Activated CD8-positive, alpha-beta memory T cell treated with anti-CD3 and anti-CD28 coated beads for 1 hour (primary cell): ENCODE results near the gene TMEM62.
"Not testable (repeated sequence)": the region's sequence is repeated elsewhere in the genome, so short reads cannot be mapped to it uniquely, and the experiment has no call there.

Source experiments
- DNase-seq, 2 donors: peaks; one replicate each; pipeline ENCODE4 v3.0.0-alpha.2; 2020; ENCODE audit warnings: low read depth in 1 of 2; ENCODE audit errors: extremely low read depth in 1 of 2

TMEM62 gene

GRCh38 chr15:43208052-43209002 is 74.9 kb downstream of the TMEM62 start:
- no peak for DNase-seq

DNA sequence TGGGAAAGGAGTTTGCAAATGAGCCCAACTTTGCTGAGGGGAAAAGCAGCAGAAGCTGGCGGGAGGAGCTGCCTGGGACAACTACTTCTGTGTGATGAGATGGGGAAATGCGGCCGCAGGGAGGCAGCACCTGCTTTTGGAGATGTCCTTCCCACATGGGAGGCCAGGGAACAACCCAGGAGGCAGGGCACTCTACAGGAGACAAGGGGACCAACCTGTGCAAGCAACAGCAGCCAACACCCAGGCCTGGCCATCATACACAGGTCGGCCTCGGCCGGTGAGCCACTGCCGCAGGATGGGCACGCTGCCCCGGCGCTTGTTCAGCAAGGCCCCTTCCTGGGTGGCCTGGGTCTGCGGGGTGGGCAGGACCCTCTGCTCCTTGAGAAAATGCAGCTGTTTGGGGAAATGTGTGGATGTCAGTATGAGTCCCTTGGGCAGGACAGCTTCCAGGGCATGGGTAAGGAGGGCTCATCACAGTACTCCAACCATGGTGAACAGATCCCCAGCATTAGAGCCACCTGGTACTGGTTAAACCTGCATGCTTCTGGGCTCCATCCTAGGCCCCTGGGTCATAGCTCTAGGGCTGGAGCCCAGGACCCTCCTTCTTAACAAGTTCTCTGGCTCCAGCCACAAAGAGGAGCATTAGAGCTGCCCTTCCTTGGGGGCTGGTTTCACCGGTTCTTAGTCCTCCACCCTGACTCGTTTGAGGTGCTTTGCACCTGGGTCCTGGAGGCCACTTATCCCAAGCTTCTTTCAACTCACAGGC is 75.9 kb downstream of the TMEM62 start:
- no peak for DNase-seq

GRCh38 chr15:43210172-43210745 is 76.9 kb downstream of the TMEM62 start:
- no peak for DNase-seq

GRCh38 chr15:43210807-43211206 is 77.4 kb downstream of the TMEM62 start:
- DNase-seq, result no peak

- DNase-seq, result no peak
Measured at GRCh38 chr15:43211224-43211735, 77.9 kb downstream of the TMEM62 start.

DNA sequence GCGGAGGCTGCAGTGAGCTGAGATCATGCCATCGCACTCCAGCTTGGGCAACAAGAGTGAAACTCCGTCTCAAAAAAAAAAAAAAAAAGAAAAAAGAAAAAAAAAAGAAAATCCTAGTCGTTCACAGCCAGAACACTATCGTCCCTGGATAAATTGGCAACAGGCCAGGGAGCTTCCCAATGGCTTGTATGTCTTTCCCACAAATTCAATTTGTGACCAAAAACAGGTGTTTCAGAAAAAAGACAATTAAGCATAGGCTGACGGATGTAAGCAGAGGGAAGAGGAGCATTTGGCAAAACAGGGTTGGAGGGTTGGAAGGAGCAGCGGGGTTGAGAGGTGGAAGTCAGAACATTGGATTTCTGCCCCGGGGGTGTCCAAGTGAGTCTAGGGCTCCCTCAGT is 78.9 kb downstream of the TMEM62 start:
- DNase-seq, result no peak

DNA sequence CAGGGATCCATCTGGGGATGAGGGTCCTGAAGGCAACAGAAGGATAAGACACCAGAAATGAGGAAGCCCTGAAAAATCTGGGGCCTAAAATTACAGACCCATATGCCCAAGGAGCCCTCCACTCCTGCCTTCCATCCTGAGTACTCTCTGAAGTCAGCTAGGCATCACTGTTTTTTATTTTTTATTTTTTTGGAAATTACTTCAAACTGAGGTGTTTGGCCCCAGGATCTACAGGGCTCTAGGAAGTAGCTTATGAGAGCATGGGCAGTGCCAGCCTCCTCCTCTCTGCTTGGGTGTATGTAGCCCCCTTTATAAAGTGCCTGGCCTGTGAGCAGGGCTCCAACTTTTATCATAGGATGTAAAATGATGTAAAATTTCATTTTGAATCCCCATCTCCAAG is 79.6 kb downstream of the TMEM62 start:
- DNase-seq, result no peak

GRCh38 chr15:43213466-43213865 is 80.1 kb downstream of the TMEM62 start:
- no peak for DNase-seq

DNA sequence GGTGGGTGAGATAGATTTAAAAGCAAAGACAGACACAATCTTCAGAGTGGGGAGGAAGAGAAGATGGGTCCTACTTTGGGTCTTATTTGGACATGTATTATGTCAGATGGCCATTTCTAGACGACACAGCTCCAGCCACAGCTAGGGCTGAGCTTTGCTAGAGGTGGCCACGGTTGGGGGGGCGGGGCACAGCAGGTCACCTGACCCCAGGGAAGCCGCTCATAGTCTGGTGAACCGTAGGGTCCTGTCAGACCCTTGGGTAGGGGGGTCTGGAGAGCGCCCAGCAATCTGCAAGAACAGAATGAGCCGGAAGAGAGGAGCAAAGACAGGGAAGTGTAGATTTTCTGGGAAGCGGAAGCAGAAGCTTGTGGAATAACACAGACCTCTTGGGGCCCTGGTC is 80.8 kb downstream of the TMEM62 start:
- DNase-seq, result no peak

- DNase-seq, result no peak
Measured at GRCh38 chr15:43214592-43215295, 81.4 kb downstream of the TMEM62 start.

GRCh38 chr15:43215961-43216360 is 82.6 kb downstream of the TMEM62 start:
- DNase-seq, result no peak

GRCh38 chr15:43218908-43219706 is 85.7 kb downstream of the TMEM62 start:
- no peak for DNase-seq

- no peak for DNase-seq
Measured at GRCh38 chr15:43219929-43220928, 86.8 kb downstream of the TMEM62 start.

DNA sequence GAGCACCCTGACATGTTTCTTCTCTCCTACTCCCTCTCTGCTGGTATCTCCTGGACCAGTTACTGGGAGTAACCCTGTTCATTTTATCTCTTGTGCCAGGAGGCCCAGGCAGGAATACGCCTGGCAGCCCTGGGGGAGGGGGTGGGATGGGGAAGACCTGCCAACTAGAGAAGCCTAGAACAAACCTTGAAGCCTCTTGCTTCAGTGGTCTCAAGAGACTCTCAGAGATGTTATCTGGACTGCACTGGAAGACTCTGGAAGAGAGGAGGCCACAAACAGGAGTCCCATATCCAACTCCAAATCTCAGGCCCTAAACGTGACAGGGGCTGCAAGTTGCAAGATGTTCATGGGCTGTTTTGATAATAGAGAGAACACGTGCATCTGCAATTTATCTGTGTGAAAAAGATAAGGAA is 87.6 kb downstream of the TMEM62 start, which contains the start of gene EPB42:
EPB42 (minus strand) TSS at position 28 of the 413 bp plus-strand sequence. CDS start 193 bp downstream, outside the sequence.
- DNase-seq, result no peak

- no peak for DNase-seq
Measured at GRCh38 chr15:43221422-43221821, 88.0 kb downstream of the TMEM62 start.

DNA sequence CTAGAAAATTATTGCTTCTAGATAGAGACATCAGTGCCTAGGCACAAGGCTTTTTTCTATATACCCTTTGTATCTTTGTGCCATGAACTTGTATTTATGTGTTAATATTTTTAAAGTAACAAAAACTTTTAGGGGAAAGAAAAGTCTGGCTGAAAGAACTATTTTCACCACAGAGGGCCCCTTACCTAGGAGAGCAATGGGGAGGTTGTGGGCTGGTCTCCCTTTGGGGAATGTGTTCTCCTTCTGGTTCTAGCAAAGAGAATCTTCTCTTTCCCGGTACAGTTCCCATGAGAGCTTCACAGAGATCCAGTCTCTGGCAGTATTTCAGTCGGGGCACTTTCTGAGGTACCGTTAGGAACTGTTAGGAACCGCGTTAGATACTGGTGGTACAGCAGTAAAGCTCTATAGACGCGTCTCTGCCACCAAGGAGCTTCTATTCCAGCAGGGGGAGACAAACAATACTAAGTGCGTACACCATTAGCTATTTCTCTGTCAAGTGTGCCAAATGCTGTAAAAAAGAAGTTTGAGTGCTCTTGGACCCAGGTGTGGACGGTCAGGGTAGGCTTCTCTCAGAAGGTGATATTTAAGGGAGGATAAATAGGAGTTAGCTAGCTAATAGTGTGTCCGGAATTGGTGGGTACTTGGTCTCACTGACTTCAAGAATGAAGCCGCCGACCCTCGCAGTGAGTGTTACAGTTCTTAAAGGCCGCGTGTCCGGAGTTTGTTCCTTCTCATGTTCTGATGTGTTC is 92.0 kb downstream of the TMEM62 start:
- DNase-seq, result no peak

GRCh38 chr15:43225950-43226255 is 92.5 kb downstream of the TMEM62 start:
- not testable (repeated sequence) for DNase-seq
